Suprapubic skin (tissue), 4 donors: Measurements from ENCODE around the gene IRF2BP2.

Source experiments
- CTCF ChIP-seq, 2 donors: fragments of 200-600 bp in 1 of 2; fragments of 450-650 bp in 1 of 2; sonication (generic) in 1 of 2; IDR thresholded peaks; one replicate each; pipeline ENCODE4 v1.5.1; 2016 to 2019; ENCODE audit warnings: antibody characterized with exemption in 2 of 2, mild to moderate bottlenecking in 1 of 2, moderate library complexity in 1 of 2
- EP300 ChIP-seq: sonication (generic); formaldehyde crosslinking; IDR thresholded peaks from one replicate; pipeline ENCODE4 v1.6.1; 2017; ENCODE audit warnings: antibody characterized with exemption
- POLR2A ChIP-seq, 2 donors: fragments of 450-650 bp; IDR thresholded peaks; one replicate each; pipeline ENCODE4 v1.6.1; 2017; ENCODE audit warnings: antibody characterized with exemption in 2 of 2, mild to moderate bottlenecking in 2 of 2, moderate library complexity in 2 of 2
- POLR2AphosphoS5 ChIP-seq, 3 donors: sonication (generic); formaldehyde crosslinking; IDR thresholded peaks; one replicate each; pipeline ENCODE4 v1.6.1; 2017; ENCODE audit warnings: antibody characterized with exemption in 3 of 3

- TF ChIP-seq POLR2A (IDR thresholded peaks at IDR 0.05): no peak
- no peak for TF ChIP-seq CTCF (IDR thresholded peaks at IDR 0.05)
- no peak for TF ChIP-seq EP300
- no peak for TF ChIP-seq POLR2AphosphoS5 (IDR thresholded peaks at IDR 0.05)
Observed at GRCh38 chr1:234606784-234607108, 3.2 kb downstream of the IRF2BP2 start.
